Skin of body (tissue), 2 donors: ENCODE data around the gene CNTN5. TPM values are rescaled to one million over a fixed set of nuclear protein-coding genes. Genes with fewer than 3 reads are reported as not detected.

Experiments used
- DNase-seq: peaks from one replicate; lab custom pipeline; 2025; lab: John Stamatoyannopoulos, UW
- total RNA-seq: library from RNA; depleted of rRNA; stranded (reverse); fragments of >200 nt; gene quantifications from one replicate; pipeline ENCODE4 v1.2.3, GENCODE V29; 2014

Gene CNTN5
- total RNA-seq, 1 donor from 2014 or later: 3.4 TPM

DNA sequence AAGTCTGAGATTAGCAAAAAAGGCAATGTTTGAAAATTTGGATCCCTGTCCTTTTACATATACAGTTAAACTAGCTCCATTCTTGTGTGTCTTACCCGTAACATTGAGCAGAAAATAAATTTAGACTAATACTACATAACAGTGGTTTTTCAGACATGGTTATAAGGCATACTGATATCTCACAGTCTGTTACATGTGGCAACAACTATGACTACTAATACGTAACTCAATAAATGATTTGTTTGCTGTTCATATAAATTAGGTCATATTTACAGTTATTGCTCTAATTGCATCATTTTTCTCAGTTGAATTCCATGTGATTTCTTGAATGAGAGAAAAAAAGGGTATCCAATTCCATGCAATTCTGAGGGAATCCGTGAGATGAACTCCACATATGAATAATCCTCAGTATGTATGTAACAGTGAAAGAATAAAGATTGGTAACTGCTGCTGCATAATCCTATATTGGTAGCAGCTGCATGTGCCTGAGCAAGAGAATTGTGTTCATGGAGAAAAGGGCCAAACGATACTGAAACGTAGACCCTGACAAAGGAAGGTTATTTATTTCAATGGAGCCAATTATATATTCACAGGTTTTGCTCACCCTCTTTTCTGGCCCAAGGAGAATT lies 1275.4 kb downstream of the CNTN5 start:
- no peak for DNase-seq

- DNase-seq: no peak
Measured at GRCh38 chr11:100297516-100297915, 1276.8 kb downstream of the CNTN5 start.

- no peak for DNase-seq
Measured at GRCh38 chr11:100302824-100303223, 1282.1 kb downstream of the CNTN5 start.

DNA sequence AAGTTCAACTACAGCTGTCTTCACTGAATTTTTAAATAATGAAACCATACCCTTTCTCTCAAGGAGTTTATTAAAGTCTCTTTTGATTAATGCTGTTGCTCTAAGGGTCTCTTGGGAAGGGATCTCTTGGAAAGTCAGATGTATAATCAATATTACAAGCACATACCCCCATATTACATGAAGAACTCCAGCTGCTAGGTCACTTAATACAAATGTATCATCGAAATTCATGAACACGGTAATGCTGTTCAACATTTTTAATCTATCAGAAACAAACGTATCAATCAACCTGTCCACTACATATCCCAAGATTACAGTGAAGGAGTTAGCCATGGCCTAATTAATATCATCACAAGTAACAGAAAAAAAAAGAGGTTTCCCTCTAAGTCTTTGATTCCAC lies 1283.1 kb downstream of the CNTN5 start:
- DNase-seq: no peak

DNA sequence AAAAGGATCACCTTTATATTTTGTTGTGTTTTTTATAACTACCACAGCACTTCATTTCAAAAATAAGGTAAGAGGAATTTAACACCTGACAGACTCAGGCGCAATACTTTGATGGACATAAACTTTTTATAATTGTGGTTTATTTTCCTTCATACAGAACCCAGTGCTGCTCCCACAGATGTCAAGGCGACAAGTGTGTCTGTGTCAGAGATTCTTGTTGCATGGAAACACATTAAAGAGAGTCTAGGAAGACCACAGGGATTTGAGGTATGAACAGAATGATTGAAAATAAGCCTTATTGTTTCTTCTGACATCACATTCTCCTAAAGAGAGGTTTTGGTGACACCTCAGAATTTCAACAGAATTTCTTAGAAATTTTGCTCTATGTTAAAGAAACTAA lies 1287.5 kb downstream of the CNTN5 start:
- DNase-seq: no peak

- DNase-seq: no peak
Measured at GRCh38 chr11:100315946-100316345, 1295.2 kb downstream of the CNTN5 start.

DNA sequence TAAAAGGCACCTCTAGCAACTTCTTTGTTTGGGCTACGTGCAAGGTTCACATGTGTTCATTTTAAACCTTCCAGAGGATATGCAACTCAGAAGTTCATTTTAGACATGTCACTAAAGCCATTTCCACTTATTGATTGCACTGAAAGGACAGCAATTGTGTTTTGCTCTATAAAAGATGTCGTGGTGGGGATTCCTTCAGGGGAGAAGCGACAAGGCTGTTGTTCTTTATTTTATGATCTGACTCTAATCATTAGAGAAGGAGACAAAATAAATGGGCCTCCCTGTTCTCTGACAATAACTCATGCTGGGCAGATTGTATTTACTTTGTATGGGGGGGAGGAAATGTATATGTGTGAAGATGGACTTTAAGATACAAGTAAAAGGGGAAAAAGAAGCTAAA lies 1296.2 kb downstream of the CNTN5 start:
- DNase-seq: no peak

- DNase-seq: no peak
Measured at GRCh38 chr11:100319691-100320090, 1298.9 kb downstream of the CNTN5 start.

- DNase-seq: no peak
Measured at GRCh38 chr11:100328626-100329340, 1308.0 kb downstream of the CNTN5 start.

GRCh38 chr11:100329352-100329751 lies 1308.6 kb downstream of the CNTN5 start:
- DNase-seq: no peak

- no peak for DNase-seq
Measured at GRCh38 chr11:100336873-100337272, 1316.1 kb downstream of the CNTN5 start.

DNA sequence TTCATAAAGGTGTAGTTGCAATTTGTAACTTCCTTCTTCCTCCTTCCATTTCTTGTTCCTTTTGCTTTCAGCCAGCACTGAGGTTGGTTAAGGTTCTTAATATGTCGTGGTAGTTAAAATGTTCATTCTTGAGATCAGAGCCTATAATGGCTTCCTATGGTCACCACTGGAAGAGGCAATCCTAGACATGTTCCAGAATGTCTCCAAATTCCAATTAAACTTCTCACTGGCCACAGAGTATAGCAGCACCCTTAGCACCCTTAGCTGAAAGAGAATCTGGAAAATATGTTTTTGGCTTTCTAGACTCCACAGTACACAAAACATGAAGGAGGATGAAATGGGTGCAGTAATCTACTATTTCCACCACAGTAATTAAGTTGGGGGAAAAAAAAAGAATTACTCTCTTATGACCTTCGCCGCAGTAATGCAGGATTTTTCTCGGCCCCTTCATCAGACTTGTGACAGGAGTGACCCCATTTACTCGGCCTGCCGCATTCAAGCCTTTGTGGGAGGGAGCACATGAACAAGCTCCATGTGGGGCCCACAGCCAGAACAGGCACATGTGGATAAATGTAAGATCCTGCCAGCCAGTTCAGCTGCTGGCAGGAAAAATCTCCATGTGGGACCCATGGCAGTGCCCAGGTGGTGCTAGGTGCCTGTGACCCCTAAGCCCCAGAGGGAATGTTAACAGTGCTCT lies 1317.5 kb downstream of the CNTN5 start:
- no peak for DNase-seq

DNA sequence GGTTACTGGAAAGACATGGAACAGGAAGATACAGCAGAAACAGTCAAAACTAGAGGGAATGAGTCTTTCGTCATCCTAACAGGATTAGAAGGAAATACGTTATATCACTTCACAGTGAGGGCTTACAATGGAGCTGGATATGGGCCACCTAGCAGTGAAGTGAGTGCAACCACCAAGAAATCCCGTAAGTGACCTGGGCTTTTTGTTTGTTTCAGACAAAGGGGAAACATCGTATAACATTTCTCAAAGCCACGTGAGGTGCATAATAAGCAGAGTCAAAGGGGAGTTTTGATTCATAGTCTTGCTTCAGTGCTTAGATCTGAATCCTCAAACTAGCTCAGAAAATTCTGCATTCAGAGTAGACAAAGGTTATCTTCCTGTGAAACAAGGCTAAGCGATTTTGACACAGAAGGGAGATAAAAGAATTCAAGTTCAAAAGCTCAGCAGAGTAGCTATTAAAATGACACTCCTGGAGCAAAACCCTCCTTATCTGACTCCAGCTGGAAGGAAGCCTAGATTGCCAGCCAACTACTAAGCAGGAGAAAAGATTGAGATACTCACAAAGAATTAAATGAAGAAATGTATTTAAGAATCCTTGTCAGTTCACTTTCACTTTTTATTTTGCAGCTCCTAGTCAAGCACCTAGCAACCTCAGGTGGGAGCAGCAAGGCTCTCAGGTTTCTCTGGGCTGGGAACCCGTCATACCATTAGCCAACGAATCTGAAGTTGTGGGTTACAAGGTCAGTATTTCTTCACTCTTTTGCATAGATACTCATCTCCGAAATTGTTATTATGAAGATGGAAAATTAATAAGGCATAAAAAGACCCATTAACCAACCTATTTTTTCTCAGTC lies 1319.9 kb downstream of the CNTN5 start:
- no peak for DNase-seq

GRCh38 chr11:100353083-100353482 lies 1332.3 kb downstream of the CNTN5 start:
- DNase-seq: no peak

DNA sequence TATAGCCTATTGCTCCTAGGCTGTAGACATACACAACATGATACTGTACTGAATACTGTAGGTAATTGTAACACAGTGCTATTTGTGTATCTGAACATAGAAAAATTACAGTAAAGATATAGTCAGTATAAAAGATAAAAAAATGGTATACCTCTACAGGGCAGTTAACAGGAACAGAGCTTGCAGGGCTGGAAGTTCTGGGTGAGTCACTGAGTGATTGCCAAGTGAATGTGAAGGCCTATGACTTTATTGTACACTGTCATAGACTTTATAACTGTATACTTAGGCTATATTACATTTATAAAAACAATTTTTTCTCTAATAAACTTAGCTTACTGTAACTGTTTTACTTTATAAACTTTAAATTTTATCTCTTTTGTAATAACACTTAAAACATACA lies 1334.0 kb downstream of the CNTN5 start:
- no peak for DNase-seq

DNA sequence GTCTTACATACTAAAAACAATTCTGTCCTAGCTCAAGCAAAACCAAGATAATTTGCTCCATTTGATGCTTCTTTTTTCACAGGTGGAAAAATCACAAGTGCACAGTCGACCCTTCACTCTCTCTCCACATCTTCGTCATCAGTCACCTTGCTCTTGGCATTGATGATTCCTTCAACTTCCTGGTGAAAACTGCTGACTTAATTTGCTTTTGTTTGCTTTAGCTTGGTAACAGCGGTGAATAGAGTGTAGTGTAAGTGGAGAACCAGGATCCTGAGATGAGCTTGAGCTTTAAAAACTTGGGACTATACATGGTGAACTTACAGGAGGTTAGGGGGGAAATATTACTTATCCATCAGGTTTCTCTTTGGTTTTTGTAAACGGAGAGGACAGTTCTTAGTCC lies 1335.3 kb downstream of the CNTN5 start:
- no peak for DNase-seq

DNA sequence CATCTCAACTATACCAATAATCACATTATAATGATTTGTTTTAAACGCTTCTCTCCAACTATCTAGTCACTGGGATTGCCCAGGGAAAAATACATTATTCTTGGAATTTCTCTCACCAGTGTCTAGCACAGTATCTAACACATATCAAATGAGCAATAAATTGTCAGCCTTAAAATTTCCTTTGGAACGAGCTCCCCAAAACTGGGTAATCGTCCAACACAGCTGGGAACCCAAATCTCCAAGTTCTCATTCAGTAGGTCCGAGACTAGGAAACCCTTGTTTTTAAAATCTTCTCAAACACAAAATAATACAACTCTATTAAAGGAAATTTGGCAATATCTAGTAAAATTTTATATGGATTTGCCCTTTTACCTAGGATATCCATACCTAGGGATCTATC lies 1338.5 kb downstream of the CNTN5 start:
- DNase-seq: peak; percentile 21

DNA sequence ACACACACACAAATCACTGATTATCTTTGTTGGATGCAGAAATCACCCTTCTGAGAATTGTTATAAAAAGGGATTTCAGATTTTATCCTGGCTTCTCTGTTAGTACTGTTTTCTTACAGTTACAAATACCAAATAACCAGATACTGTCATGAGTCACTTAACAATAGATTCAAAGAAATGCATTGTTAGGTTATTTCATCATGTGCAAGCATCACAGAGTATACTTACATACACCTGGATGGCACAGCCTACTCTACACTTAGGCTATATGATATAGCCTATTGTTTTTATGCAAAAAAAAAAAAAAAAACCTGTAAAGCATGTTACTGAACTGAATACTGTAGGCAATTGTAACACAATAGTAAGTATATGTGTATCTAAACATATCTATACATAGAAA lies 1347.1 kb downstream of the CNTN5 start:
- DNase-seq: no peak

DNA sequence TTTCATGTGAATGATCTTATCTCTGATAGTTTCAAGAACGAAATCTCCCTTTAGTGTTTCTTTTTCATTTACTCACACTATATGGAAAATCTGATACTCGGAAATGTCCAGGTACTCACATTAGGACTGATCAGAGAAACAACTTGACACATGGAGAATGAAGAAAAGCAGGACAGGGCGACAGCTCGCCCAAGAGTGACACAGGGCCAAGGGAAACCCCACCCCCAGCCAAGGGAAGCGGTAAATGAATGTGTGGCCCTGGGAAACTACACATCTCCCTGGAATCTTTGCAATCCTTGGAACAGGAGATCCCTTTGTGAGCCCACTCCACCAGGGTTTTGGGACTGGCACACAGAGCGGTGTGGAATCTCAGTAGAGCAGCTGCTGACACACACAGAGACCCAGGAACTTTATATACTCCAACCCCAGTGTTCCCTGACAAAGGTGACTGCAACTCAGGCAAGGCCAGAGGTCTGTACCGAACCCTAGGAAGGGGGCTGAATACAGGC lies 1362.7 kb downstream of the CNTN5 start:
- no peak for DNase-seq

- no peak for DNase-seq
Measured at GRCh38 chr11:100396266-100396665, 1375.5 kb downstream of the CNTN5 start.

GRCh38 chr11:100397401-100397800 lies 1376.7 kb downstream of the CNTN5 start:
- no peak for DNase-seq

DNA sequence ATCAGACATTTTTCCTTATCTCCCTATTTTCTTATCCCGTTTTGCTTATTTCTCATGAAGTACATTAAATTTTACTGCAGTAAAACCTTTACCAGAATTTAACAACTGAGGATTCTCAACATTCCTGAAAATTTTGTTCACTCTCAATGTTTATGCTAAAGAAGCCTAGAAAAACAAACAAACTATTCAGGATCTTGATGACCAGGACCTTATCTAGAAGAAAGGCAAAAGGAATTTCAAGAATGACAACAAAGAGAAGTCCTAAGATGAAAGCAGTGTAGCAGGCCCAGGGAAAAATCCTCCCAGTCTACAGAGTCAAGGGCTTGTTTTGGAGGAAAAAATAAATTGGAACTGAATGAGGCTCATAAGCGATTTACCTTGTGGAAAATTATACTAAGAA lies 1383.1 kb downstream of the CNTN5 start:
- DNase-seq: no peak
